ENCODE data around the gene VWA1.

VWA1 gene

GRCh38 chr1:1419363-1419812 is 16.1 kb upstream of the VWA1 start:
- POLR2A ChIA-PET: no interaction called here
- 91% methylated on average over 15 of the region's 21 CpGs for WGBS (ENCODE audit: insufficient coverage)
- H3K9me3 ChIP-seq (ENCODE audit: control extremely low read depth in 1 of 5, control insufficient read depth in 4 of 5, insufficient read depth in 2 of 5, low read depth in 1 of 5, low read length in 4 of 5): no peaks in the 10 kb centered on the region
- H3K27me3 ChIP-seq (replicated peaks in 2 of 5; ENCODE audit: control insufficient read depth in 4 of 5, insufficient read depth in 5 of 5, low read length in 4 of 5): peaks cover 0 to 17% (median 0%) of the 10 kb centered on the region in 5 experiments
- H3K27ac ChIP-seq (ENCODE audit: insufficient read depth in 1 of 2, low read depth in 1 of 2, low read length in 2 of 2, poor library complexity in 1 of 2, severe bottlenecking in 2 of 2): no peak overlapping the region
- DNase-seq: no peak
- H3K36me3 ChIP-seq (ENCODE audit: control insufficient read depth in 4 of 4, insufficient read depth in 4 of 4, low read length in 3 of 4): no peaks in the 10 kb centered on the region
- CTCF ChIA-PET: interaction anchor here (1.2 to 2.2 kb wide), 4 partner anchors 11 to 22 kb away, joined by 3 to 9 read pairs (median 6); partner anchors contain the start of gene MRPL20
- peaks cover 0 to 12% (median 5%) of the 10 kb centered on the region in 4 experiments for H3K4me1 ChIP-seq (ENCODE audit: control extremely low read depth in 1 of 4, control insufficient read depth in 4 of 4, insufficient read depth in 4 of 4, low read length in 3 of 4)
- peak overlapping the region in 1 of 7 experiments; percentile 64 for H3K4me3 ChIP-seq (ENCODE audit: control insufficient read depth in 1 of 7, extremely low read depth in 1 of 7, insufficient read depth in 4 of 7, low read depth in 2 of 7, low read length in 6 of 7)

GRCh38 chr1:1419813-1420653 is 15.5 kb upstream of the VWA1 start:
- Histone ChIP-seq H3K27ac (ENCODE audit: insufficient read depth in 1 of 2, low read depth in 1 of 2, low read length in 2 of 2, poor library complexity in 1 of 2, severe bottlenecking in 2 of 2) (no peak overlapping the region), H3K9me3 (ENCODE audit: control extremely low read depth in 1 of 5, control insufficient read depth in 4 of 5, insufficient read depth in 2 of 5, low read depth in 1 of 5, low read length in 4 of 5) (no peaks in the 10 kb centered on the region), H3K36me3 (ENCODE audit: control insufficient read depth in 4 of 4, insufficient read depth in 4 of 4, low read length in 3 of 4) (no peaks in the 10 kb centered on the region), H3K27me3 (replicated peaks in 2 of 5; ENCODE audit: control insufficient read depth in 4 of 5, insufficient read depth in 5 of 5, low read length in 4 of 5) (peaks cover 0 to 17% (median 0%) of the 10 kb centered on the region in 5 experiments), H3K4me3 (ENCODE audit: control insufficient read depth in 1 of 7, extremely low read depth in 1 of 7, insufficient read depth in 4 of 7, low read depth in 2 of 7, low read length in 6 of 7) (peak overlapping the region in 3 of 7 experiments; percentile 32 to 64 (median 59)), H3K4me1 (ENCODE audit: control extremely low read depth in 1 of 4, control insufficient read depth in 4 of 4, insufficient read depth in 4 of 4, low read length in 3 of 4) (peaks cover 0 to 12% (median 5%) of the 10 kb centered on the region in 4 experiments)
- CTCF ChIA-PET: interaction anchor here (1.0 to 2.2 kb wide), 5 partner anchors 10 to 49 kb away, joined by 3 to 9 read pairs (median 3); no protein-coding TSS in a partner anchor
- WGBS (ENCODE audit: insufficient coverage): 7% methylated on average over 94 of the region's 112 CpGs
- DNase-seq: peak in 1 of 3 donors; percentile 48
- POLR2A ChIA-PET: interaction anchor here (1.7 kb wide), 1 partner anchor 13 kb away, joined by 4 read pairs; the partner anchor contains the start of gene MRPL20

GRCh38 chr1:1420654-1421141 is 14.8 kb upstream of the VWA1 start:
- no peak for DNase-seq
- POLR2A ChIA-PET: interaction anchor here (1.7 kb wide), 1 partner anchor 13 kb away, joined by 4 read pairs; the partner anchor contains the start of gene MRPL20
- Histone ChIP-seq H3K9me3 (ENCODE audit: control extremely low read depth in 1 of 5, control insufficient read depth in 4 of 5, insufficient read depth in 2 of 5, low read depth in 1 of 5, low read length in 4 of 5) (no peaks in the 10 kb centered on the region), H3K4me3 (ENCODE audit: control insufficient read depth in 1 of 7, extremely low read depth in 1 of 7, insufficient read depth in 4 of 7, low read depth in 2 of 7, low read length in 6 of 7) (peak overlapping the region in 1 of 7 experiments; percentile 10), H3K36me3 (ENCODE audit: control insufficient read depth in 4 of 4, insufficient read depth in 4 of 4, low read length in 3 of 4) (no peaks in the 10 kb centered on the region), H3K4me1 (ENCODE audit: control extremely low read depth in 1 of 4, control insufficient read depth in 4 of 4, insufficient read depth in 4 of 4, low read length in 3 of 4) (peaks cover 0 to 12% (median 5%) of the 10 kb centered on the region in 4 experiments), H3K27ac (ENCODE audit: insufficient read depth in 1 of 2, low read depth in 1 of 2, low read length in 2 of 2, poor library complexity in 1 of 2, severe bottlenecking in 2 of 2) (no peak overlapping the region), H3K27me3 (replicated peaks in 2 of 5; ENCODE audit: control insufficient read depth in 4 of 5, insufficient read depth in 5 of 5, low read length in 4 of 5) (peaks cover 0 to 17% (median 0%) of the 10 kb centered on the region in 5 experiments)
- 90% methylated on average over 8 of the region's 12 CpGs for WGBS (ENCODE audit: insufficient coverage)
- CTCF ChIA-PET: interaction anchor here (0.6 to 2.2 kb wide), 6 partner anchors 9 to 153 kb away, joined by 3 to 9 read pairs (median 3); no protein-coding TSS in a partner anchor

GRCh38 chr1:1421147-1421906 is 14.2 kb upstream of the VWA1 start, which contains the start of gene ANKRD65:
ANKRD65 (minus strand) TSS chr1:1421276; CDS start chr1:1421005, 271 bp downstream.
- no peak within 1 kb of the TSS for H3K27ac ChIP-seq (ENCODE audit: insufficient read depth in 1 of 2, low read depth in 1 of 2, low read length in 2 of 2, poor library complexity in 1 of 2, severe bottlenecking in 2 of 2)
- 93% methylated on average over 12 of the region's 18 CpGs for WGBS (ENCODE audit: insufficient coverage)
- H3K4me3 ChIP-seq (ENCODE audit: control insufficient read depth in 1 of 7, extremely low read depth in 1 of 7, insufficient read depth in 4 of 7, low read depth in 2 of 7, low read length in 6 of 7): peak within 1 kb of the TSS in 2 of 7 experiments; percentile 32 to 64
- H3K9me3 ChIP-seq (ENCODE audit: control extremely low read depth in 1 of 5, control insufficient read depth in 4 of 5, insufficient read depth in 2 of 5, low read depth in 1 of 5, low read length in 4 of 5): no peaks in the 10 kb centered on the region
- no peak for DNase-seq
- ChIA-PET CTCF (interaction anchor here (0.6 to 2.2 kb wide), 3 partner anchors 9 to 152 kb away, joined by 3 to 9 read pairs (median 3); no protein-coding TSS in a partner anchor), POLR2A (interaction anchor here (1.7 kb wide), 1 partner anchor 14 kb away, joined by 4 read pairs; the partner anchor contains the start of gene MRPL20)
- H3K27me3 ChIP-seq (replicated peaks in 2 of 5; ENCODE audit: control insufficient read depth in 4 of 5, insufficient read depth in 5 of 5, low read length in 4 of 5): peaks cover 0 to 17% (median 0%) of the 10 kb centered on the region in 5 experiments
- H3K4me1 ChIP-seq (ENCODE audit: control extremely low read depth in 1 of 4, control insufficient read depth in 4 of 4, insufficient read depth in 4 of 4, low read length in 3 of 4): peaks cover 0 to 18% (median 10%) of the 10 kb centered on the region in 4 experiments
- no peaks in the 10 kb centered on the region for H3K36me3 ChIP-seq (ENCODE audit: control insufficient read depth in 4 of 4, insufficient read depth in 4 of 4, low read length in 3 of 4)

GRCh38 chr1:1421907-1422464 is 13.5 kb upstream of the VWA1 start:
- Histone ChIP-seq H3K9me3 (ENCODE audit: control extremely low read depth in 1 of 5, control insufficient read depth in 4 of 5, insufficient read depth in 2 of 5, low read depth in 1 of 5, low read length in 4 of 5) (no peaks in the 10 kb centered on the region), H3K36me3 (ENCODE audit: control insufficient read depth in 4 of 4, insufficient read depth in 4 of 4, low read length in 3 of 4) (no peaks in the 10 kb centered on the region), H3K27ac (ENCODE audit: insufficient read depth in 1 of 2, low read depth in 1 of 2, low read length in 2 of 2, poor library complexity in 1 of 2, severe bottlenecking in 2 of 2) (no peak overlapping the region), H3K27me3 (replicated peaks in 2 of 5; ENCODE audit: control insufficient read depth in 4 of 5, insufficient read depth in 5 of 5, low read length in 4 of 5) (peaks cover 0 to 17% (median 0%) of the 10 kb centered on the region in 5 experiments), H3K4me1 (ENCODE audit: control extremely low read depth in 1 of 4, control insufficient read depth in 4 of 4, insufficient read depth in 4 of 4, low read length in 3 of 4) (peaks cover 0 to 24% (median 12%) of the 10 kb centered on the region in 4 experiments), H3K4me3 (ENCODE audit: control insufficient read depth in 1 of 7, extremely low read depth in 1 of 7, insufficient read depth in 4 of 7, low read depth in 2 of 7, low read length in 6 of 7) (no peak overlapping the region)
- 100% methylated on average over 1 of the region's 7 CpGs for WGBS (ENCODE audit: insufficient coverage)
- ChIA-PET CTCF (no interaction called here), POLR2A (no interaction called here)
- DNase-seq: no peak

GRCh38 chr1:1422465-1423244 is 12.8 kb upstream of the VWA1 start:
- H3K27ac ChIP-seq (ENCODE audit: insufficient read depth in 1 of 2, low read depth in 1 of 2, low read length in 2 of 2, poor library complexity in 1 of 2, severe bottlenecking in 2 of 2): no peak overlapping the region
- H3K27me3 ChIP-seq (replicated peaks in 2 of 5; ENCODE audit: control insufficient read depth in 4 of 5, insufficient read depth in 5 of 5, low read length in 4 of 5): peaks cover 0 to 17% (median 0%) of the 10 kb centered on the region in 5 experiments
- H3K9me3 ChIP-seq (ENCODE audit: control extremely low read depth in 1 of 5, control insufficient read depth in 4 of 5, insufficient read depth in 2 of 5, low read depth in 1 of 5, low read length in 4 of 5): no peaks in the 10 kb centered on the region
- CTCF ChIA-PET: no interaction called here
- H3K36me3 ChIP-seq (ENCODE audit: control insufficient read depth in 4 of 4, insufficient read depth in 4 of 4, low read length in 3 of 4): no peaks in the 10 kb centered on the region
- DNase-seq: no peak
- peaks cover 0 to 26% (median 12%) of the 10 kb centered on the region in 4 experiments for H3K4me1 ChIP-seq (ENCODE audit: control extremely low read depth in 1 of 4, control insufficient read depth in 4 of 4, insufficient read depth in 4 of 4, low read length in 3 of 4)
- 83% methylated on average over 13 of the region's 29 CpGs for WGBS (ENCODE audit: insufficient coverage)
- POLR2A ChIA-PET: no interaction called here
- no peak overlapping the region for H3K4me3 ChIP-seq (ENCODE audit: control insufficient read depth in 1 of 7, extremely low read depth in 1 of 7, insufficient read depth in 4 of 7, low read depth in 2 of 7, low read length in 6 of 7)

Data from common myeloid progenitor, CD34-positive (primary cell).